Measurements from ENCODE around the gene CCDC81.
"Not testable (repeated sequence)": the region's sequence is repeated elsewhere in the genome, so short reads cannot be mapped to it uniquely, and the experiment has no call there.

Gene CCDC81

GRCh38 chr11:86390487-86390886 lies 15.8 kb downstream of the CCDC81 start:
- DNase-seq = no peak

DNA sequence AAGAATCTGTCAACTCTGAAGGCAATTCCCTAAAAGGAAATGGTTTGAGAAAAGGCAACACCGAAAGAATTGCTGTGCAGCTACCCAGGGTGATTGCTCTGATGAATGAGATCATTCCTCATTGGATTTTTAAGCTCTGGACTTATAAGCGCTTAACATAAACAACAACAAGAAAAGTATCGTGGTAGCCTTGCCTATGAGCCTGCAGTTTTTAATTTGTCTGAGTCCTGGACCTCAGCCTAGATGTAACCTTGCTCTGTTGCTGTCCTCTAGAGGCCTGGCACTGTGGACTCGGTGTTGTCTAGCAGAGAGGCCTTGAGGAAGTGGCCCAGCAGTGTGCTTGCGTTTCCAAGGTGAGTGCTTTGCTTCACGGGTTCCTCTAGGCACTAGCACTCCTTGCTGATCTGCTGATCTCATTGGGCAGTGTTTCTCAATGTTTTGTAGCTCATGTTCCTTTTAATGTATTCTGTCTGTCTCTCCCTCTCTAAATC lies 20.4 kb downstream of the CCDC81 start:
- no peak for DNase-seq

DNA sequence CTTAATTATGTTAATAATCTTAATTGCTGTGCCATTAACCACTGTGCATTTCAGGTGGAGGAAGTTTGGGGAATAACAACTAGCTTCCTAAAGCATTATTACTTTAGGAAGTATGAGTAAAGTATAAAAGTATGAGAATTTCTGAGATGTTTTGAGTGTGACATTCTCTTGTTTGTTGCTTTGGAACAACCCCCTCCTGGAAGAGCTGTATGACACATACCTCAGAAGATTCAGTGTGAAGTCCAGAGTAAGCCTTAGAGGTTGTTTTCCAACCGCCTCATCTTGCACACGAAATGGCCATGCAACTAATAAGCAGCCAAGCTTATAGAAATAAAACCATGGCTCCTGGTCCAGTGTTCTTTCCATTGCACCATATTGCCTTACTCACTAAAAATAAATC lies 21.7 kb downstream of the CCDC81 start:
- no peak for DNase-seq

DNA sequence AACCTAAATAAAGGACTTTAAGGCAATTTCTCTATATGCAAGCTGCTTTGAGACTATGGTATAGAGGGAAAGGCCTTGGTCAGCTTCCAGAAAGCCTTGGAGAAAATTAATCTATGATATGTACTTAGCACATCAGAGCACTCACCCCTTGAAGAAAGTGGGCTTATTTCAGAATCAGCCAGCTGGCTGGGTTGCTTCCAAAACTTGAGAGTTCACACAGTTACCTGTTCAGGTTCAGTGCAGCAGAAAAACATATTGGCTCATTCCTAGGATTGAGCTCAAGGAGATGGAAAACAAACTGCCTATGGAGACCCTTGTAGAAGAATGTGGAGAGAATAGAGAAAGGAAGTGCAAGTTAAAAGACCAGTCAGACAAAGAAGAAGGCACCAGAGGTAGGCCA lies 22.7 kb downstream of the CCDC81 start:
- DNase-seq = no peak

DNA sequence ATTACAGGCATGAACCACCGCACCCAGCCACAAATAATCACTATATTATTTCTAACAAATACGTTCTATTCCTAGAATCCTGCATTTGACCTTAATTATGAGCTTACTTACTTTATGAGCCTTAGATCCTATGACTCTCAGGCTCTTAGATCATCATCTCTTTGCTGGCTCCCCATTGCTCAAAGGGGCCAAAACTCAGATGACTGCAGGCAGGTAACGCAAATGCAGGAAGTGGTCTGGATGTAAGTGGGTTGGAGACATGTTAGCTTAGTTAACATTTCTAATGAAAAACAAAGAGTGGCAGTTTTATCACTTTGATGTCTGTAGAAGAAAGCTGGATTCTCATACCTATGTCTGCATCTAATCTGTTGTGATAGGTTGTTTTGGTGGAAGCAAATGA lies 23.4 kb downstream of the CCDC81 start:
- DNase-seq = no peak

- DNase-seq = no peak
Measured at GRCh38 chr11:86403458-86403857, 28.8 kb downstream of the CCDC81 start.

- no peak for DNase-seq
Measured at GRCh38 chr11:86408845-86409244, 34.2 kb downstream of the CCDC81 start.

- DNase-seq = no peak
Measured at GRCh38 chr11:86414032-86414431, 39.3 kb downstream of the CCDC81 start.

GRCh38 chr11:86415026-86415425 lies 40.3 kb downstream of the CCDC81 start:
- no peak for DNase-seq

- DNase-seq = no peak
Measured at GRCh38 chr11:86416494-86416893, 41.8 kb downstream of the CCDC81 start.

DNA sequence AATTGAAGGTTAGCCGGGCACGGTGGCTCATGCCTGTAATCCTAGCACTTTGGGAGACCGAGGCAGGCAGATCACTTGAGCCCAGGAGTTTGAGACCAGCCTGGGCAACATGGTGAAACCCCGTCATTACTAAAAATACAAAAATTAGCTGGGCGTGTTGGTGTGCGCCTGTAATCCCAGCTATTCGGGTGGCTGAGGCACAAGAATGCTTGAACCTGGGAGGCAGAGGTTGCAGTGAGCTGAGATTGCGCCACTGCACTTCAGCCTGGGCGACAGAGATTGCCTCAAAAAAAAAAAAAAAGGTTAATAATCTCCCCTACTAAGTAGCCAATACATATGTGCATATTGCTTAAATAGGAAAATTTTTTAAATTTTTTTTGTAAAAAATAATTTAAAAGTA lies 42.3 kb downstream of the CCDC81 start:
- DNase-seq = not testable (repeated sequence)

DNA sequence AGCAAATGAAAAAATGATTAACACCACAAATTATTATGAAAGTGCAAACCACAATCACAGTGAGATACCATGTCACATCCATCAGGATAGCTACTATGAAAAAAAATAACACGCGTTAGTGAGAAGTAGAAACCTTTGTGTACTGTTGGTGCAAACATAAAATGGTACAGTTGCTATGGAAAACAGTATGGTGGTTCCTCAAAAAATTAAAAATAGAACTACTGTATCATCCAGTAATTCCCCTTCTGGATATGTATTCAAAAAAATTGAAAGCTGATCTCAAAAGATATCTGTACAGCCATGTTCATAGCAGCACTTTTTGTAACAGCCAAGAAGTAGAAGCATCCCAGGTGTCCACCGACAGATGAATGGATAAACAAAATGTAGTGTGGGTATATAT lies 43.4 kb downstream of the CCDC81 start:
- no peak for DNase-seq

- no peak for DNase-seq
Measured at GRCh38 chr11:86418513-86418912, 43.8 kb downstream of the CCDC81 start.

- DNase-seq = no peak
Measured at GRCh38 chr11:86418917-86419316, 44.2 kb downstream of the CCDC81 start.

- no peak for DNase-seq
Measured at GRCh38 chr11:86421946-86422345, 47.3 kb downstream of the CCDC81 start.

GRCh38 chr11:86422371-86422770 lies 47.7 kb downstream of the CCDC81 start:
- DNase-seq = no peak

DNA sequence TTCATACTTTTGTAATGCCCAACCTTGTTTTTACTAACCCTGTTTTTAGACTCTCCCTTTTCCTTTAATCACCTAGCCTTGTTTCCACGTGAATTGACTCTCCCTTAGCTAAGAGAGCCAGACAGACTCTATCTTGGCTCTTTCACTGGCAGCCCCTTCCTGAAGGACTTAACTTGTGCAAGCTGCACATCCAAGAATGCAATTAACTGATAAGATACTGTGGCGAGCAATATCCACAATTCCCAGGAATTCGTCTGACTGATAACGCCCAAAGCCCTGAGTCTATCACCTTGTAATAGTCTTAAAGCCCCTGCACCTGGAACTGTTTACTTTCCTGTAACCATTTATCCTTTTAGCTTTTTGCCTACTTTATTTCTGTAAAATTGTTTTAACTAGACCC lies 48.8 kb downstream of the CCDC81 start:
- not testable (repeated sequence) for DNase-seq

GRCh38 chr11:86427441-86427840 lies 52.8 kb downstream of the CCDC81 start:
- DNase-seq = no peak

- DNase-seq = no peak
Measured at GRCh38 chr11:86431258-86431657, 56.6 kb downstream of the CCDC81 start.

DNA sequence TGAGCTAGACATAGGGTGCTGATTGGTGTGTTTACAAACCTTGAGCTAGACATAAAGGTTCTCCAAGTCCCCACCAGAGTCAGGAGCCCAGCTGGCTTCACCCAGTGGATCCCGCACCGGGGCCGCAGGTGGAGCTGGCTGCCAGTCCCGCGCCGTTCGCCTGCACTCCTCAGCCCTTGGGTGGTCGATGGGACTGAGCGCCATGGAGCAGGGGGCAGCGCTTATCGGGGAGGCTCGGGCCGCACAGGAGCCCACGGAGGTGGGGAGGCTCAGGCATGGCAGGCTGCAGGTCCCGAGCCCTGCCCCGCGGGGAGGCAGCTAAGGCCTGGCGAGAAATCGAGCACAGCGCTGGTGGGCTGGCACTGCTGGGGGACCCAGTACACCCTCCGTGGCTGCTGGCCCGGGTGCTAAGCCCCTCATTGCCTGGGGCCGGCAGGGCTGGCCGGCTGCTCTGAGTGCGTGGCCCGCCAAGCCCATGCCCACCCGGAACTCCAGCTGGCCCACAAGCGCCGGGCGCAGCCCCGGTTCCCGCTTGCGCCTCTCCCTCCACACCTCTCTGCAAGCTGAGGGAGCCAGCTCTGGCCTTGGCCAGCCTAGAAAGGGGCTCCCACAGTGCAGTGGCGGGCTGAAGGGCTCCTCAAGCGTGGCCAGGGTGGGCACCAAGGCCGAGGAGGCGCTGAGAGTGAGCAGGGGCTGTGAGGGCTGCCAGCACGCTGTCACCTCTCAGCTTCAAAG lies 58.8 kb downstream of the CCDC81 start:
- not testable (repeated sequence) for DNase-seq

GRCh38 chr11:86435711-86436110 lies 61.0 kb downstream of the CCDC81 start:
- DNase-seq = no peak

DNA sequence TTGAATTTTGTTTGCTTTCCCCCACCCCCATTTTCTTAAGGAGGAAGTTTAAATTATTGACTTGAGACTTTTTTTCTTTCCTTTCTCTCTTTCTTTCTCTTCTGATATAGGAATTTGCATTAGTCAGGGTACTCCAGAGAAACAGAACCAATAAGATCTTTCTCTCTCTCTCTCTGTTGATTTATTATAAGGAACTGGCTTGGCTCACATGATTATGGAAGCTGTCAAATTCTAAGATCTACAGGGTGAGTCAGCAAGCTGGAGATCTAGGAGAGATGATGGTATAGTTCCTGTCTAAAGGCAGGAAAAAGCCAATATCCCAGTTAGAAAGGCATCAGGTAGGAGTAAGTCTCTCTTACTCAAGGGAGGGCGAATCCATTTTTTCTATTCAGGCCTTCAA lies 64.0 kb downstream of the CCDC81 start:
- no peak for DNase-seq

- no peak for DNase-seq
Measured at GRCh38 chr11:86440305-86440716, 65.6 kb downstream of the CCDC81 start.

DNA sequence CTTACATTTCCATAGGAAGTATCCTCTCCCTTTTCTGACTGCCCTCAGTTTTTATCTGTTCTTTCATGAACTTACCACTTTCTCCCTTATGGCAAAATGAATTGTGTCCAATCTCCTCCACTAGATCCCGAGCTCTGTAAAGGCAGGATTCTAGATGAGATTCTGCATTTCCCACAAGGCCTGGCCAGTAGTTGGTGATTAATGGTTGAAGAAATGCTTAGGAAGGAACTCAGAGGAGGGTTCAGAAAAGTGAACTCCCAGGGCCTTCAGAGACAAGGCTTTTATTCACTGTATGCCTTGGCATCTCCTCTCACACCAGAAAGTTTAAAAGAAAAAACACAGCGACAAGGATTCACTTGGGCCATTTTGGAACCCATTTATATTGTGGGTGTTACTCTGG lies 66.2 kb downstream of the CCDC81 start:
- DNase-seq = no peak

- no peak for DNase-seq
Measured at GRCh38 chr11:86442420-86442819, 67.7 kb downstream of the CCDC81 start.
